Kidney epithelial cell (primary cell): Measurements from ENCODE around the gene CUTA. TPM values are rescaled to one million over a fixed set of nuclear protein-coding genes. Genes with fewer than 3 reads are reported as not detected.
A peak's percentile ranks its signal among the peaks of the same experiment; 100 is the strongest.

ENCODE experiments used
- DNase-seq: peaks from one replicate; pipeline ENCODE4 v3.0.0-alpha.2; 2010; ENCODE audit warnings: low read depth
- H3K27me3 ChIP-seq: 2 replicates; pipeline ENCODE4 v1.6.0; 2011; ENCODE audit warnings: low read length; ENCODE audit not compliant: control insufficient read depth, insufficient read depth
- H3K36me3 ChIP-seq: 2 replicates; pipeline ENCODE4 v1.5.1; 2011; ENCODE audit warnings: low read length; ENCODE audit not compliant: control insufficient read depth, insufficient read depth
- H3K4me3 ChIP-seq: 2 replicates; pipeline ENCODE4 v1.5.1; 2011; ENCODE audit warnings: low read depth, mild to moderate bottlenecking, control low read depth, low read length
- total RNA-seq: library from RNA; depleted of rRNA; stranded (reverse); fragments of >200 nt; gene quantifications from 2 replicates; pipeline ENCODE4 v1.2.3, GENCODE V29; 2015
- TF ChIP-seq, protein P1 (sequence below): IDR thresholded peaks from 2 replicates; pipeline ENCODE4 v1.5.1; 2011; ENCODE audit warnings: mild to moderate bottlenecking, moderate library complexity, low read length, control low read depth, inconsistent platforms; ENCODE audit not compliant: insufficient read depth, poor library complexity, severe bottlenecking

CUTA gene
- total RNA-seq, 1 donor from 2014 or later = 226 TPM

DNA sequence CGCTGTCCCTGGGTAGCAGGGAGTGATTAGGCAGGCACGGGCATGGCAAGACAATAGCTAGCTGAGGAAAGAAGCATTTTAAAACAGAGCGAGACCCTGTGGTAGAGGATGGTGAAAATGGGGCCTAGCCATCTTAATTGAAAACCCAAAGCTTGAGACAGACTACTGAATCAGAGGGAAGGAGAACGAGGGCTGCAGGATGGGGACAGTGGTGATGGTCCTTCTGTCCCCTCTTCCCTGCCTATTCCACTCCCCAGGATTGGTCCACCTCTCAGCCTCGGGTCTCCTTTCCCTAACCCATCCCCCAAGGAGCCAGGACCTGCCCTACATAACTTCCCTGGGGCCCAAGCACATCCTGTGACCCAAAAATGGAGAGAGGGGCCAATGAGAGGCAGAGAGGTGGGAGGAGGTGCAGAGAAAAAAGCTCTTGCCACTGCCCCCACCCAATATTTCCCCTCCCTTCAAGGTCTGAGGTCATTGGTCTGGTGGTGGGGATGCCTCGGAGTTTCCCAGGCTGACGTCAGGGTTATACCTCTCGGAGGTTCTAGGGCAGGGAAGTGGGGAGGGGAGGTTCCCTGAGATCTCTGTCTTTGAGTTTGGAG is 884 bp upstream of the CUTA start:
- no peak for DNase-seq
- H3K36me3 ChIP-seq = no peaks in the 10 kb centered on the region
- H3K4me3 ChIP-seq = peak overlapping the region; percentile 25
- H3K27me3 ChIP-seq = no peaks in the 10 kb centered on the region
- TF ChIP-seq, protein P1, sequence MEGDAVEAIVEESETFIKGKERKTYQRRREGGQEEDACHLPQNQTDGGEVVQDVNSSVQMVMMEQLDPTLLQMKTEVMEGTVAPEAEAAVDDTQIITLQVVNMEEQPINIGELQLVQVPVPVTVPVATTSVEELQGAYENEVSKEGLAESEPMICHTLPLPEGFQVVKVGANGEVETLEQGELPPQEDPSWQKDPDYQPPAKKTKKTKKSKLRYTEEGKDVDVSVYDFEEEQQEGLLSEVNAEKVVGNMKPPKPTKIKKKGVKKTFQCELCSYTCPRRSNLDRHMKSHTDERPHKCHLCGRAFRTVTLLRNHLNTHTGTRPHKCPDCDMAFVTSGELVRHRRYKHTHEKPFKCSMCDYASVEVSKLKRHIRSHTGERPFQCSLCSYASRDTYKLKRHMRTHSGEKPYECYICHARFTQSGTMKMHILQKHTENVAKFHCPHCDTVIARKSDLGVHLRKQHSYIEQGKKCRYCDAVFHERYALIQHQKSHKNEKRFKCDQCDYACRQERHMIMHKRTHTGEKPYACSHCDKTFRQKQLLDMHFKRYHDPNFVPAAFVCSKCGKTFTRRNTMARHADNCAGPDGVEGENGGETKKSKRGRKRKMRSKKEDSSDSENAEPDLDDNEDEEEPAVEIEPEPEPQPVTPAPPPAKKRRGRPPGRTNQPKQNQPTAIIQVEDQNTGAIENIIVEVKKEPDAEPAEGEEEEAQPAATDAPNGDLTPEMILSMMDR = no peak

DNA sequence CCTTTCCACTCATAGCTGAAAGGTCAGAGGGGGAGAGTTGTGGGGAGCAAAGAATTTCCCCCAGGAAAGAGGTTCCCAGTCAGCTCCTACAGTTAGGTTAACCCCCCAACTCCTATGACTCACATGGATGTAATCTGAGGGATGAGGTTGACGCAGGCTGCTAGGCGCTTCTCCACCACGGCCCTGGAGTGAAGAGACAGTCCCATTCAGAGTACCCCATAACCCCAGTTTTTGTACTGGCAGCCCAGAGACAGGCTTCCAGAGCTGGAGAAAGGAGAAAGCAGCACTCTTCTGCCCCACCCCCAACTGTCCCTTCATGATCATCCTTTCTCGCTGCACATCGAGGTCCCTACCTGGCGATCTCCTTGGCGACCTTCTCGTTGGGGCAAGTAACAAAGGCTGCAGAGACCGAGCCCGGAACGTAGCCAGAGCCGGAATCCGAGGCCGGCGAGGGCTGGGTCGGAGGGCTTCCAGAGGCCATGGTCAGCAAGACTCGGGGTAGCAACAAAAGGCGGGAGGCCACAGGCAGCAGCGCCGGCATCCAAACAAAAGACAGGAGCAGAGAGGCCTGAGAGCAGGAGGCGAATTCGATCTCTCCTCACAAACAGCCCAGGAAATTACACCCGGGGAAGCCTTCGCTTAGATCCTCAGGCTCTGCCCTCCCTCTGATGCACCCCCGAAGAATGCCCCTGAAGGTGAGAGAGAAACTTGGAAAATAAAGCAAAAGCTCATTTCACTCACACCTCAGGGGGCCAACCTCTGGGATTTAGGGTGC is 592 bp downstream of the CUTA start:
- DNase-seq = no peak
- TF ChIP-seq, protein P1 = no peak
- no peaks in the 10 kb centered on the region for H3K27me3 ChIP-seq

DNA sequence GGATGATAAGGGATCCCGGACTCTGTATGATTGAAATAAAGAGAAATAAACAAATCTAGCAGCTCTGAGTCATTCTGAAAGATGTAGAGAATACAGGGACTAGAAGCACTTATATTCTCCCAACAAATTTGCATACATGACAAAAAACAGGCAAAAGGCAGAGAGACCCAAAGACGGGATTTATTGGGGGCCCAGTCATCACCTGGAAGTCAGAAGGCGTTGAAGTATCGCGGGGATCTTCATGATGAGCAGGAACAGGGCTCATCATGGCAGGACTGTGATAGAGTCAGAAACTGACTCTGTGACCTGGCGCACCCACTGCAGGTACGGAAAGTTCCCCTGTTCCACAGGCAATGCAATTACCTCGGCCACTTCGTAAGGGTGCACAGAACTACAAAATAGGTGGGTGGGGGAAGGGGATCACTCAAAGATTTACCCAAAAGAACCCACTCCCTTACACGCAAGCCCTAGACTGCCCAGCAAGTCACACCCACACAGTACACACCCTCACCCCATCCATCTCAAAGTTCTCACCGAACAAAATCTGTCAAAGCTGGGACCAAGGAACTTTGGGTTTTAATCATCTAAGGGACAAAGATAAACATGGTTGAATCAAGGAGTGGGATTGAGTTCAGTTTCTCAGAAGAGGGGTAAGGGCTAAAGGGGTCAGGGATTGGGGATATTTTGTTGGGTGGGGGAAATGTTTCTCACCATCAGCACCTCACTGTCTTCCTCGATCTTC is 1.4 kb downstream of the CUTA start:
- peaks cover 2% of the 10 kb centered on the region for H3K36me3 ChIP-seq
- DNase-seq = no peak
- no peaks in the 10 kb centered on the region for H3K27me3 ChIP-seq
- TF ChIP-seq, protein P1 = no peak
- H3K4me3 ChIP-seq = peak overlapping the region; percentile 79

More for the DNA sequence above, 592 bp downstream of the CUTA start:
- H3K4me3 ChIP-seq = peak overlapping the region; percentile 79
- peaks cover 2% of the 10 kb centered on the region for H3K36me3 ChIP-seq

DNA sequence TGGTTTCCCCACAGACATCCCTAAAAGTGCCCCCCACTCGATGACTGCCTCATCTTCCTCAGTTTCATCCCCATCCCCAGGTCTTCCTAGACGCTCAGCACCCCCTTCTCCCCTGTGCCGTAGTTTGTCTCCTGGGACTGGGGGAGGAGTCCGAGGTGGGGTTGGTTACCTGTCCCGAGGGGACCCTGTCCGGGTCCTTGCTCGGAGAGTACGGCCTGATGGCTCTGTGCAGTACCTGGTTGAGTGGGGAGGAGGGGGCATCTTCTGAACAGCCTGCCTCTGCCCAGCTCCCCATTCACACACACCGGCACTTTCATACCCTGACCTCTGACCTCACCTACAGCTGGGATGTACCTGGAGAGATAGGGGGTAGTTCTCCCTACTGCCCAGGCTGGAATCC is 2.1 kb downstream of the CUTA start:
- Histone ChIP-seq H3K36me3 (peaks cover 2% of the 10 kb centered on the region), H3K27me3 (no peaks in the 10 kb centered on the region), H3K4me3 (no peak overlapping the region)
- TF ChIP-seq, protein P1 = no peak
- DNase-seq = no peak

DNA sequence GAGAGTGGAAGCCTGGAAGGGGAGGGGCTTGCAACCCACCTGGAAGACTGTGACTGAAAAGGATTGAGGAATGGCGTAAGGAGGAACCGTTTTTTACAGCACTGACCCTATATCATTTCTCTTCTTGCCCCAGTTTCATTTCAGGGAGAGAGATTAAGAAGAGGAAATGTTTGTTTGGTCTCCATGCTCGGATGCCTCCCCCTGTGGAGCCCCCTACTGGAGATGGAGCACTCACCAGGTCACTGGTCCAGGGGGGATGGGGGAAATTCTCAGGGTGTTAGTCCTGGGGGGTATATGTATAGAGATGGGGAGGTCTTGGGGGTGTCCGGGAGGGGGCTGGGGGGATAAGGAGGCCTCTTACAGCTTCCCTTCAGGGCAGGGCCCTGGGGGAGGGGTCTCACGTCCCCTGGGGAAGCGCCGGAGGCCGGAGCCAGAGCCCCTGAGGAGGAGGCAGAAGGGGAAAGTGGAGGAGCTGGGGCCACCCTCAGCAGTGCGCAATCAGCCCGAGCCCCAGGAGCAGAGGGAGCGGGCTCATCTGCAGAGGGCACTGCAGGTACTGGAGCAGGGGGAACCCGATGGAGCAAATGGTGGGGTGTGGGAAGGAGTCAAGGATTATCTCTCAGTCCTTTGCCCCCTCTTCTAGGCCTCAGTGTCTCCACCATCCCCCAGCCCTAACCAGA is 3.2 kb downstream of the CUTA start:
- no peak for DNase-seq
- H3K4me3 ChIP-seq = no peak overlapping the region
- no peaks in the 10 kb centered on the region for H3K27me3 ChIP-seq
- H3K36me3 ChIP-seq = peaks cover 2% of the 10 kb centered on the region
- TF ChIP-seq, protein P1 = peak; percentile 69
